ENCODE measurements around the gene TTI1. TPM values are rescaled to one million over a fixed set of nuclear protein-coding genes. Genes with fewer than 3 reads are reported as not detected.

Gene TTI1
- total RNA-seq, result 15.6 and 21.4 TPM in 2 replicates

GRCh38 chr20:38033330-38034107 is at the start of gene TTI1, which contains the start of gene RPRD1B:
Gene TTI1, minus strand, starts transcription at chr20:38033456. Its CDS starts 19,640 bp downstream, at chr20:38013816.
Gene RPRD1B, plus strand, starts transcription at chr20:38033746. Its CDS starts 202 bp downstream, at chr20:38033948.

Other genes starting within 250 kb of the TTI1 start
- not detected in 2 replicates for gene VSTM2L, start 130.3 kb downstream of the TTI1 start, total RNA-seq
- gene RPRD1B, start 290 bp upstream of the TTI1 start, total RNA-seq, result 12.0 and 19.0 TPM in 2 replicates
- 325 and 632 TPM in 2 replicates for gene TGM2, start 131.8 kb upstream of the TTI1 start, total RNA-seq
- gene KIAA1755, start 227.3 kb upstream of the TTI1 start, total RNA-seq, result under 0.01 and 0.30 TPM in 2 replicates